ENCODE results near the gene IFNA21.
"Not testable (repeated sequence)": the region's sequence is repeated elsewhere in the genome, so short reads cannot be mapped to it uniquely, and the experiment has no call there.

IFNA21 gene

DNA sequence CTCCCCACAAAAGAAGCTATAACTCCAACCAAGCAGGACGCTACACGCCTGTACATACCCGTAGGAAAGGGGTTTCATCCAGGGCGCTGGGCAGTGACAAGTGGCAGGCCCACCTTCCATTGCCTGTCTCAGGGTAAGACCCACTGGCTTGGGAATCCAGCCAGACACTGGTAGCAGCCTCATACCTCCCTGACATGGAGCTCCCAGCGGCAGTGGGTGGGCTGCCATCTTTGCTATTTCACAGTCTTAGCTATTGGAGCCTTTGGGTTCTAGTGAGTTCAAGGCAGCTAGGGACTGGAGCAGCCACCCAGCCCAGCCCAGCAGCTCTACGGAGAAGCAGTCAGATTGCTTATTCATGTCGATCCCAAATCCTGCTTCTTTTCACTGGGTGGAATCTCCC is 43.9 kb upstream of the IFNA21 start:
- Histone ChIP-seq H3K27me3 (ENCODE audit: insufficient read depth, low read length) (no peaks in the 10 kb centered on the region), H2AK5ac (ENCODE audit: low read length) (no peak overlapping the region), H2BK12ac (ENCODE audit: low read length) (no peak overlapping the region), H3K18ac (ENCODE audit: low read length) (no peak overlapping the region), H3K23ac (ENCODE audit: low read length) (no peak overlapping the region), H3K79me1 (ENCODE audit: low read length) (no peaks in the 10 kb centered on the region), H3K9ac (ENCODE audit: low read length) (no peak overlapping the region), H2BK120ac (ENCODE audit: insufficient read depth, low read length, poor library complexity) (no peak overlapping the region), H3K14ac (ENCODE audit: low read length) (no peak overlapping the region), H3K9me3 (ENCODE audit: insufficient read depth, low read depth, low read length) (no peaks in the 10 kb centered on the region), H3K4me2 (ENCODE audit: low read length) (no peak overlapping the region), H4K12ac (ENCODE audit: low read depth, low read length) (no peak overlapping the region), H3K4me1 (ENCODE audit: control insufficient read depth in 1 of 2, insufficient read depth in 2 of 2, low read length in 2 of 2) (no peaks in the 10 kb centered on the region), H3K36me3 (ENCODE audit: control insufficient read depth in 1 of 2, insufficient read depth in 2 of 2, low read length in 2 of 2) (no peaks in the 10 kb centered on the region), H2AFZ (ENCODE audit: insufficient read depth, low read length, poor library complexity) (no peak overlapping the region), H3K27ac (ENCODE audit: low read depth, low read length) (no peak overlapping the region), H2BK5ac (ENCODE audit: low read depth, low read length, poor library complexity) (no peak overlapping the region), H3K4me3 (ENCODE audit: low read depth, low read length) (no peak overlapping the region), H3K79me2 (ENCODE audit: control insufficient read depth, insufficient read depth, low read length, poor library complexity) (no peaks in the 10 kb centered on the region), H4K91ac (ENCODE audit: low read depth, low read length) (no peak overlapping the region), H4K8ac (ENCODE audit: low read depth, low read length) (no peak overlapping the region), H3K4ac (ENCODE audit: low read depth, low read length) (no peak overlapping the region)
- no CpG with 5 or more reads among the region's 7 CpGs for WGBS (ENCODE audit: extremely low coverage, insufficient coverage, insufficient read length)
- DNase-seq, result no peak

DNA sequence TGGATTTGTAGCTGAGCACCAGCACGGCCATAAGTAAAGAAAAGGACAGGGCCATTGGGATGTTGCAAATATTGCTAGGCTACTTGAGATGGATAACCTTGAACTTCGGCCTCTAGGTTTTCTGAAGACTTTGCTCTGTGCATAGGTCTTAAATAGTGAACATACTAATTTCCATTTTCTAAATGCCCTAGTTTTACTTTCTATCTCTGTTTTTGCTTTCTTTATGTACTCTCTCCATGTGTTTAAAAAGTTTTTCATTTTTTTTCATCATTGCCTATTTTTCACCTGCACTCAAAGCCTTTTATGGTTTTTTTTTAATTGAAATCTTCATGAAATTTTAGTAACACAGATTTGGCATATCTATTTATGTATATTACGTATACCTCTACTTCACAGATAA is 40.6 kb upstream of the IFNA21 start, which contains the start of gene IFNA10:
Gene IFNA10, minus strand, starts transcription at position 101 of the 400 bp plus-strand sequence. Its CDS starts 46 bp downstream, at position 55.
- H3K36me3 ChIP-seq (ENCODE audit: control insufficient read depth in 1 of 2, insufficient read depth in 2 of 2, low read length in 2 of 2); H3K79me1 ChIP-seq (ENCODE audit: low read length); H3K79me2 ChIP-seq (ENCODE audit: control insufficient read depth, insufficient read depth, low read length, poor library complexity); H3K23ac ChIP-seq (ENCODE audit: low read length); DNase-seq; H2BK12ac ChIP-seq (ENCODE audit: low read length); H4K91ac ChIP-seq (ENCODE audit: low read depth, low read length); H3K18ac ChIP-seq (ENCODE audit: low read length); H3K27ac ChIP-seq (ENCODE audit: low read depth, low read length); H3K9ac ChIP-seq (ENCODE audit: low read length); H2BK5ac ChIP-seq (ENCODE audit: low read depth, low read length, poor library complexity); H3K4me1 ChIP-seq (ENCODE audit: control insufficient read depth in 1 of 2, insufficient read depth in 2 of 2, low read length in 2 of 2); H4K8ac ChIP-seq (ENCODE audit: low read depth, low read length); H3K4me3 ChIP-seq (ENCODE audit: low read depth, low read length); H3K4ac ChIP-seq (ENCODE audit: low read depth, low read length); H3K27me3 ChIP-seq (ENCODE audit: insufficient read depth, low read length); H2AFZ ChIP-seq (ENCODE audit: insufficient read depth, low read length, poor library complexity); H4K12ac ChIP-seq (ENCODE audit: low read depth, low read length); H3K9me3 ChIP-seq (ENCODE audit: insufficient read depth, low read depth, low read length); H3K14ac ChIP-seq (ENCODE audit: low read length); H2BK120ac ChIP-seq (ENCODE audit: insufficient read depth, low read length, poor library complexity); H3K4me2 ChIP-seq (ENCODE audit: low read length); H2AK5ac ChIP-seq (ENCODE audit: low read length): not testable (repeated sequence)
- WGBS (ENCODE audit: extremely low coverage, insufficient coverage, insufficient read length), result no CpG with 5 or more reads among the region's 3 CpGs

DNA sequence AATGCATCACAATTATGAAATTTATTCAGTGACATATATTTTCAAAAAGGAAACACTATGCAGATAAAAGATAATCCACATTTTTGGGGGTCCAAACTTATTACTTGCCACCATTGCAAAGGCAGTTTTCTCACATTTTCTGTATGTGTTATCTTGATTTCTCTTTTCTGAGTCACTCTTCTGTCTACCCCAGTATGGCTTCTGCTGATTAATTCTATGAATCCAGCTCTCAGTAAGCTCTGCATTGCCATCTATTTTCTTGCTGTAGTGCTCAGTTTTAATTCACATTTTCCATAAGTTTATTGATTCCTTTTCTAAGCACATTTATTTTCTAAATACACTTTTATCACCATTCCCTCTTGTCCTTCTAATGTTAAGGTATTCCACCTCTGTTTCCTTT is 38.7 kb upstream of the IFNA21 start:
- Histone ChIP-seq H4K8ac (ENCODE audit: low read depth, low read length) (no peak overlapping the region), H3K27me3 (ENCODE audit: insufficient read depth, low read length) (no peaks in the 10 kb centered on the region), H3K79me2 (ENCODE audit: control insufficient read depth, insufficient read depth, low read length, poor library complexity) (no peaks in the 10 kb centered on the region), H2BK120ac (ENCODE audit: insufficient read depth, low read length, poor library complexity) (no peak overlapping the region), H2BK5ac (ENCODE audit: low read depth, low read length, poor library complexity) (no peak overlapping the region), H3K9ac (ENCODE audit: low read length) (no peak overlapping the region), H3K4me3 (ENCODE audit: low read depth, low read length) (no peak overlapping the region), H4K91ac (ENCODE audit: low read depth, low read length) (no peak overlapping the region), H3K4ac (ENCODE audit: low read depth, low read length) (no peak overlapping the region), H2BK12ac (ENCODE audit: low read length) (no peak overlapping the region), H3K36me3 (ENCODE audit: control insufficient read depth in 1 of 2, insufficient read depth in 2 of 2, low read length in 2 of 2) (no peaks in the 10 kb centered on the region), H3K79me1 (ENCODE audit: low read length) (no peaks in the 10 kb centered on the region), H3K4me1 (ENCODE audit: control insufficient read depth in 1 of 2, insufficient read depth in 2 of 2, low read length in 2 of 2) (no peaks in the 10 kb centered on the region), H3K27ac (ENCODE audit: low read depth, low read length) (no peak overlapping the region), H3K14ac (ENCODE audit: low read length) (no peak overlapping the region), H2AFZ (ENCODE audit: insufficient read depth, low read length, poor library complexity) (no peak overlapping the region), H2AK5ac (ENCODE audit: low read length) (no peak overlapping the region), H3K23ac (ENCODE audit: low read length) (no peak overlapping the region), H4K12ac (ENCODE audit: low read depth, low read length) (no peak overlapping the region), H3K18ac (ENCODE audit: low read length) (no peak overlapping the region), H3K9me3 (ENCODE audit: insufficient read depth, low read depth, low read length) (no peaks in the 10 kb centered on the region), H3K4me2 (ENCODE audit: low read length) (no peak overlapping the region)
- DNase-seq, result no peak

DNA sequence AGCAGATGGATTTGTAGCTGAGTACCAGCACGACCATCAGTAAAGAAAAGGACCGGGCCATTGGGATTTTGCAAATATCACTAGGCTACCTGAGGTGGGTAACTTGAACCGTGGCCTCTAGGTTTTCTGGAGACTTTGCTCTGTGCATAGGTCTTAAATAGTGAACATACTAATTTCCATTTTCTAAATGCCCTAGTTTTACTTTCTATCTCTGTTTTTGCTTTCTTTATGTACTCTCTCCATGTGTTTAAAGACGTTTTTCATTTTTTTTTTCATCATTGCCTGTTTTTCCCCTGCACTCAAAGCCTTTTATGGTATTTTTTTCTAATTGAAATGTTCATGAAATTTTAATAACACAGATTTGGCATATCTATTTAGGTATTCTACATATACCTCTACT is 35.6 kb upstream of the IFNA21 start, which contains the start of gene IFNA7:
Gene IFNA7, minus strand, starts transcription at position 101 of the 400 bp plus-strand sequence. Its CDS starts 40 bp downstream, at position 61.
- not testable (repeated sequence) for H3K27ac ChIP-seq (ENCODE audit: low read depth, low read length); H3K79me2 ChIP-seq (ENCODE audit: control insufficient read depth, insufficient read depth, low read length, poor library complexity); H2BK12ac ChIP-seq (ENCODE audit: low read length); H2BK5ac ChIP-seq (ENCODE audit: low read depth, low read length, poor library complexity); H4K12ac ChIP-seq (ENCODE audit: low read depth, low read length); H3K18ac ChIP-seq (ENCODE audit: low read length); H3K14ac ChIP-seq (ENCODE audit: low read length); H4K8ac ChIP-seq (ENCODE audit: low read depth, low read length); H3K9ac ChIP-seq (ENCODE audit: low read length); H3K9me3 ChIP-seq (ENCODE audit: insufficient read depth, low read depth, low read length); H2BK120ac ChIP-seq (ENCODE audit: insufficient read depth, low read length, poor library complexity); H3K27me3 ChIP-seq (ENCODE audit: insufficient read depth, low read length); H4K91ac ChIP-seq (ENCODE audit: low read depth, low read length); H3K23ac ChIP-seq (ENCODE audit: low read length); H3K4me3 ChIP-seq (ENCODE audit: low read depth, low read length); H2AK5ac ChIP-seq (ENCODE audit: low read length); H3K4me2 ChIP-seq (ENCODE audit: low read length); H3K36me3 ChIP-seq (ENCODE audit: control insufficient read depth in 1 of 2, insufficient read depth in 2 of 2, low read length in 2 of 2); H3K4me1 ChIP-seq (ENCODE audit: control insufficient read depth in 1 of 2, insufficient read depth in 2 of 2, low read length in 2 of 2); H2AFZ ChIP-seq (ENCODE audit: insufficient read depth, low read length, poor library complexity); DNase-seq; H3K79me1 ChIP-seq (ENCODE audit: low read length); H3K4ac ChIP-seq (ENCODE audit: low read depth, low read length)
- no CpG with 5 or more reads among the region's 4 CpGs for WGBS (ENCODE audit: extremely low coverage, insufficient coverage, insufficient read length)

All from trophoblast cell (in vitro differentiated cells and primary cell).